GM18909 (cell line): ENCODE measurements around the gene TRAPPC14.
"Not testable (repeated sequence)": the region's sequence is repeated elsewhere in the genome, so short reads cannot be mapped to it uniquely, and the experiment has no call there.

Experiments used
- ATAC-seq: cut with Tn5 transposase; IDR thresholded peaks from one replicate; pipeline ENCODE4 v1.9.1; 2021; ENCODE audit warnings: mild to moderate bottlenecking; ENCODE audit not compliant: unreplicated experiment, poor library complexity

Gene TRAPPC14

GRCh38 chr7:100155553-100156317, 2.8 kb downstream of the TRAPPC14 start:
- ATAC-seq = no peak

GRCh38 chr7:100154651-100155491, 3.7 kb downstream of the TRAPPC14 start:
- ATAC-seq = no peak

- no peak for ATAC-seq
These were observed 4.6 kb downstream of the TRAPPC14 start for GRCh38 chr7:100153708-100154535.

GRCh38 chr7:100152937-100153666, 5.4 kb downstream of the TRAPPC14 start:
- no peak for ATAC-seq

- no peak for ATAC-seq
These were observed 6.1 kb downstream of the TRAPPC14 start for GRCh38 chr7:100152404-100152803.

- ATAC-seq = peak; percentile 99
These were observed 9.8 kb downstream of the TRAPPC14 start, which contains the start of gene LAMTOR4 for GRCh38 chr7:100148559-100149328. Gene LAMTOR4 (plus strand): TSS chr7:100148918. CDS start chr7:100148973, 55 bp downstream.

- no peak for ATAC-seq
These were observed 10.3 kb downstream of the TRAPPC14 start for GRCh38 chr7:100148225-100148558.

GRCh38 chr7:100147278-100147677, 11.2 kb downstream of the TRAPPC14 start:
- ATAC-seq = no peak

GRCh38 chr7:100146350-100146749, 12.2 kb downstream of the TRAPPC14 start:
- not testable (repeated sequence) for ATAC-seq

GRCh38 chr7:100142461-100142860, 16.1 kb downstream of the TRAPPC14 start:
- ATAC-seq = no peak

GRCh38 chr7:100141555-100141949, 17.0 kb downstream of the TRAPPC14 start:
- no peak for ATAC-seq

- no peak for ATAC-seq
These were observed 20.4 kb downstream of the TRAPPC14 start for GRCh38 chr7:100137851-100138760.

GRCh38 chr7:100132697-100133151, 25.8 kb downstream of the TRAPPC14 start:
- peak; percentile 69 for ATAC-seq

- no peak for ATAC-seq
These were observed 26.4 kb downstream of the TRAPPC14 start for GRCh38 chr7:100132126-100132525.

GRCh38 chr7:100130608-100131453, 27.7 kb downstream of the TRAPPC14 start:
- no peak for ATAC-seq

- ATAC-seq = not testable (repeated sequence)
These were observed 28.3 kb downstream of the TRAPPC14 start for GRCh38 chr7:100130220-100130607.

- ATAC-seq = no peak
These were observed 29.9 kb downstream of the TRAPPC14 start for GRCh38 chr7:100128637-100128963.
